ENCODE measurements around the gene FBXW7.

Gene FBXW7

GRCh38 chr4:152540293-152540674, 4.4 kb upstream of the FBXW7 start:
- Histone ChIP-seq H2AFZ (ENCODE audit: insufficient read depth, low read length, poor library complexity) (no peak overlapping the region), H3K4me1 (ENCODE audit: control insufficient read depth in 1 of 2, insufficient read depth in 2 of 2, low read length in 2 of 2) (no peaks in the 10 kb centered on the region), H4K91ac (ENCODE audit: low read depth, low read length) (no peak overlapping the region), H3K27me3 (ENCODE audit: insufficient read depth, low read length) (no peaks in the 10 kb centered on the region), H3K79me1 (ENCODE audit: low read length) (peaks cover 7% of the 10 kb centered on the region), H2AK5ac (ENCODE audit: low read length) (no peak overlapping the region), H3K36me3 (ENCODE audit: control insufficient read depth in 1 of 2, insufficient read depth in 2 of 2, low read length in 2 of 2) (peaks cover 5% of the 10 kb centered on the region in 2 experiments), H4K8ac (ENCODE audit: low read depth, low read length) (no peak overlapping the region), H2BK5ac (ENCODE audit: low read depth, low read length, poor library complexity) (no peak overlapping the region), H3K18ac (ENCODE audit: low read length) (no peak overlapping the region), H2BK12ac (ENCODE audit: low read length) (no peak overlapping the region), H3K23ac (ENCODE audit: low read length) (no peak overlapping the region), H3K4me3 (ENCODE audit: low read depth, low read length) (no peak overlapping the region), H4K12ac (ENCODE audit: low read depth, low read length) (no peak overlapping the region), H3K79me2 (ENCODE audit: control insufficient read depth, insufficient read depth, low read length, poor library complexity) (peaks cover 8% of the 10 kb centered on the region), H3K9me3 (ENCODE audit: insufficient read depth, low read depth, low read length) (no peaks in the 10 kb centered on the region), H3K27ac (ENCODE audit: low read depth, low read length) (no peak overlapping the region), H2BK120ac (ENCODE audit: insufficient read depth, low read length, poor library complexity) (no peak overlapping the region), H3K4ac (ENCODE audit: low read depth, low read length) (no peak overlapping the region), H3K4me2 (ENCODE audit: low read length) (no peak overlapping the region), H3K9ac (ENCODE audit: low read length) (no peak overlapping the region), H3K14ac (ENCODE audit: low read length) (no peak overlapping the region)
- no CpG with 5 or more reads among the region's 4 CpGs for WGBS (ENCODE audit: extremely low coverage, insufficient coverage, insufficient read length)
- DNase-seq: no peak

DNA sequence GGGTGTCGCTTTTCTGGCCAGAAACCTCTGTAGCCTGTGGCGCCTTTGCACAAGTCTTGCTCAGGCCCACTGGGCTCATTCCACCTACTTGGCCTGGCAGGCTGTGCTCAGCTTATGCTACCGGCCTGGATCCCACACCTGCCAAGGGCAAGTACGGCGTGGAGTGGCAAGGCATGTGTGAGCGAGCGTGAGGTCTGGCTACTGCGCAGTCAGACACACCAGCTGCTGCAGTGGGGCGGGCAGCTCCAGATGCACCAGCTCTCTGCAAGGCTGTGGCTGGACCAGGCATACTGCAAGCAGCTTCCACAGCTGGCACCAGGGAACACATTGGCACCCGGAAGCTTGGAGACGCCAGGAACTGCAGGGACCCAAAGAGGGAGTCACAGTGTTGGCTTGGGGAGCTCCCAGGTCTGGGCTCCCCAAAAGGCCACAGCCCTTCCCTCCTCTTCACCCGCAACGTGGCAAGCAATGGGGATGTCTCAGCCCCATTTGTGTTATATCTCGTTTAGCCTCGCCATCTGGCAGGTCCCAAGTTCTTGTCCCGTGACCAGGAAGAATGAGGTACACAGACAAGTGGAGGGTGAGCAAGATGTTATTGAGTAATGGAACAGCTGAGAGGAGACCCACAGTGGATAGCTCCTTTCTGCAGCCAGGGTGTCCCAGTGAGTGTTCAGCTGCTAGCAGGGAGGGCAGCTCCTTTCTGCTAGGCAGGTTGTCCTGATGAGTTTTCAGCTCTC, 3.8 kb upstream of the FBXW7 start:
- Histone ChIP-seq H3K4me2 (ENCODE audit: low read length) (no peak overlapping the region), H2AK5ac (ENCODE audit: low read length) (no peak overlapping the region), H3K27me3 (ENCODE audit: insufficient read depth, low read length) (no peaks in the 10 kb centered on the region), H4K91ac (ENCODE audit: low read depth, low read length) (no peak overlapping the region), H3K79me1 (ENCODE audit: low read length) (peaks cover 7% of the 10 kb centered on the region), H2AFZ (ENCODE audit: insufficient read depth, low read length, poor library complexity) (no peak overlapping the region), H3K36me3 (ENCODE audit: control insufficient read depth in 1 of 2, insufficient read depth in 2 of 2, low read length in 2 of 2) (peaks cover 5% of the 10 kb centered on the region in 2 experiments), H3K79me2 (ENCODE audit: control insufficient read depth, insufficient read depth, low read length, poor library complexity) (peaks cover 12% of the 10 kb centered on the region), H3K18ac (ENCODE audit: low read length) (no peak overlapping the region), H3K27ac (ENCODE audit: low read depth, low read length) (no peak overlapping the region), H3K9ac (ENCODE audit: low read length) (no peak overlapping the region), H3K23ac (ENCODE audit: low read length) (no peak overlapping the region), H3K9me3 (ENCODE audit: insufficient read depth, low read depth, low read length) (no peaks in the 10 kb centered on the region), H3K4ac (ENCODE audit: low read depth, low read length) (no peak overlapping the region), H2BK5ac (ENCODE audit: low read depth, low read length, poor library complexity) (no peak overlapping the region), H2BK12ac (ENCODE audit: low read length) (no peak overlapping the region), H4K12ac (ENCODE audit: low read depth, low read length) (no peak overlapping the region), H3K14ac (ENCODE audit: low read length) (no peak overlapping the region), H4K8ac (ENCODE audit: low read depth, low read length) (no peak overlapping the region), H3K4me1 (ENCODE audit: control insufficient read depth in 1 of 2, insufficient read depth in 2 of 2, low read length in 2 of 2) (no peaks in the 10 kb centered on the region), H3K4me3 (ENCODE audit: low read depth, low read length) (no peak overlapping the region), H2BK120ac (ENCODE audit: insufficient read depth, low read length, poor library complexity) (no peak overlapping the region)
- WGBS (ENCODE audit: extremely low coverage, insufficient coverage, insufficient read length): no CpG with 5 or more reads among the region's 16 CpGs
- no peak for DNase-seq

DNA sequence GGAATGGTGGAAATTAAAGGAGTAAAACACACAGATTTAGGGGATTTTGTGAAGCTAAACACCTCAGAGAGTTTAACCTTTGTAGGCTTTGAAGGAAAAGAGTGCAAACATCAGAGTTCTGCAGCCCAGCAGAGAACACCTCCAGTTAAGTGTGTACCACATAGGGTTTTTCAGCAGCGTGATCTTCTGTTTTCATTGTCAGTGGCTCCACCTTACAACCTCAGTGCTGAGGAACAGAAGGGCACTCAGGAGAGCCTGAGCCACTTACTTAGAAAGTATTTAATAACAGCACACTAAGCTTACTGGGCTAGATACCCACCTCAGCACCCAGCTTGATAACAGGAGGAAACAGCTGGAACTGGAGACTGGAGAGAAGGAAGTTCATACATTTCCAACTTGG, 2.0 kb upstream of the FBXW7 start:
- Histone ChIP-seq H3K4me3 (ENCODE audit: low read depth, low read length) (no peak overlapping the region), H3K27ac (ENCODE audit: low read depth, low read length) (no peak overlapping the region), H3K4me1 (ENCODE audit: control insufficient read depth in 1 of 2, insufficient read depth in 2 of 2, low read length in 2 of 2) (peaks cover 2% of the 10 kb centered on the region in 2 experiments), H2BK12ac (ENCODE audit: low read length) (no peak overlapping the region), H2AK5ac (ENCODE audit: low read length) (no peak overlapping the region), H3K4ac (ENCODE audit: low read depth, low read length) (peak overlapping the region; percentile 22), H3K79me1 (ENCODE audit: low read length) (peaks cover 7% of the 10 kb centered on the region), H3K23ac (ENCODE audit: low read length) (peak overlapping the region; percentile 75), H3K27me3 (ENCODE audit: insufficient read depth, low read length) (no peaks in the 10 kb centered on the region), H3K9ac (ENCODE audit: low read length) (no peak overlapping the region), H3K18ac (ENCODE audit: low read length) (no peak overlapping the region), H3K14ac (ENCODE audit: low read length) (no peak overlapping the region), H2BK120ac (ENCODE audit: insufficient read depth, low read length, poor library complexity) (no peak overlapping the region), H3K4me2 (ENCODE audit: low read length) (no peak overlapping the region), H3K79me2 (ENCODE audit: control insufficient read depth, insufficient read depth, low read length, poor library complexity) (peaks cover 15% of the 10 kb centered on the region), H4K91ac (ENCODE audit: low read depth, low read length) (no peak overlapping the region), H3K9me3 (ENCODE audit: insufficient read depth, low read depth, low read length) (no peaks in the 10 kb centered on the region), H3K36me3 (ENCODE audit: control insufficient read depth in 1 of 2, insufficient read depth in 2 of 2, low read length in 2 of 2) (peaks cover 5% of the 10 kb centered on the region in 2 experiments), H2BK5ac (ENCODE audit: low read depth, low read length, poor library complexity) (no peak overlapping the region), H4K8ac (ENCODE audit: low read depth, low read length) (no peak overlapping the region), H4K12ac (ENCODE audit: low read depth, low read length) (no peak overlapping the region), H2AFZ (ENCODE audit: insufficient read depth, low read length, poor library complexity) (no peak overlapping the region)
- WGBS (ENCODE audit: extremely low coverage, insufficient coverage, insufficient read length): no CpG with 5 or more reads among the region's 1 CpG
- DNase-seq: no peak

DNA sequence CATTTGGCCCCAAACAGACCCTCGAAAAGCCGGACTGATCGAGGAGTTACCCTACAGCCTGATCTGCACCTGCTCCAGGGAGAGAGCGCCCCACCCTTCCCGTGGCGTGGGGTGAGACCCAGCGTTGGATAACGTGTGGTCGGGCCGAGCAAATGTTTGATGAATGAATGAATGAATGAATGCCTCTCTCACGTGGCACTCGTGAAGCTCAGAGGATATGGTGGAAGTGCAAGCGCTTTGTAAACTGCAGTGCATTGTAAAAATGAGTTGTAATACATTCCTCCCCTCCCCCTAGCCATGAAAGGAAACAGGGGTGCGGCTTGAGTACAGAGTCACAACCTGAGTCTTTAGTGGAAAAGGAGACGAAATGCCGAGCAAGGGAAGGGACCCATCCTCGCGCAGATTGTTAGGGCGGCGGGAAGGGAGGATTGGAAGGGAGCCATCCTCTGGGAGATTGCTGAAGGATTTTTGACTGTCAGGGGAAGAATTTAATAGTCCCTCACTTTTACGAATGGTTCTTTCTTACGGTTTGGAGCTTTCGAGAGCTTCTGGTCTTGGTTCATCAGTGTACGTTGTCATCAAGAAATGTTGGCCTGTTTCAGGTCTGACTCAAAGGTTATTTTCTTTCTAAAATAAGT, 772 bp upstream of the FBXW7 start:
- WGBS (ENCODE audit: extremely low coverage, insufficient coverage, insufficient read length): no CpG with 5 or more reads among the region's 24 CpGs
- Histone ChIP-seq H3K79me1 (ENCODE audit: low read length) (peaks cover 7% of the 10 kb centered on the region), H2AK5ac (ENCODE audit: low read length) (no peak overlapping the region), H3K23ac (ENCODE audit: low read length) (no peak overlapping the region), H2AFZ (ENCODE audit: insufficient read depth, low read length, poor library complexity) (peak overlapping the region; percentile 75), H2BK12ac (ENCODE audit: low read length) (no peak overlapping the region), H3K14ac (ENCODE audit: low read length) (peak overlapping the region; percentile 38), H3K27me3 (ENCODE audit: insufficient read depth, low read length) (no peaks in the 10 kb centered on the region), H3K4me3 (ENCODE audit: low read depth, low read length) (peak overlapping the region; percentile 89), H3K9me3 (ENCODE audit: insufficient read depth, low read depth, low read length) (no peaks in the 10 kb centered on the region), H3K27ac (ENCODE audit: low read depth, low read length) (peak overlapping the region; percentile 80), H3K4me2 (ENCODE audit: low read length) (peak overlapping the region; percentile 89), H3K18ac (ENCODE audit: low read length) (peak overlapping the region; percentile 66), H3K79me2 (ENCODE audit: control insufficient read depth, insufficient read depth, low read length, poor library complexity) (peaks cover 15% of the 10 kb centered on the region), H4K91ac (ENCODE audit: low read depth, low read length) (peak overlapping the region; percentile 58), H4K12ac (ENCODE audit: low read depth, low read length) (peak overlapping the region; percentile 63), H4K8ac (ENCODE audit: low read depth, low read length) (peak overlapping the region; percentile 89), H3K4ac (ENCODE audit: low read depth, low read length) (peak overlapping the region; percentile 29), H2BK120ac (ENCODE audit: insufficient read depth, low read length, poor library complexity) (peak overlapping the region; percentile 48), H3K9ac (ENCODE audit: low read length) (peak overlapping the region; percentile 83), H2BK5ac (ENCODE audit: low read depth, low read length, poor library complexity) (peak overlapping the region; percentile 37), H3K4me1 (ENCODE audit: control insufficient read depth in 1 of 2, insufficient read depth in 2 of 2, low read length in 2 of 2) (peaks cover 2% of the 10 kb centered on the region in 2 experiments), H3K36me3 (ENCODE audit: control insufficient read depth in 1 of 2, insufficient read depth in 2 of 2, low read length in 2 of 2) (peaks cover 5% of the 10 kb centered on the region in 2 experiments)
- no peak for DNase-seq
